Measurements from ENCODE around the gene LSM4.

DNA sequence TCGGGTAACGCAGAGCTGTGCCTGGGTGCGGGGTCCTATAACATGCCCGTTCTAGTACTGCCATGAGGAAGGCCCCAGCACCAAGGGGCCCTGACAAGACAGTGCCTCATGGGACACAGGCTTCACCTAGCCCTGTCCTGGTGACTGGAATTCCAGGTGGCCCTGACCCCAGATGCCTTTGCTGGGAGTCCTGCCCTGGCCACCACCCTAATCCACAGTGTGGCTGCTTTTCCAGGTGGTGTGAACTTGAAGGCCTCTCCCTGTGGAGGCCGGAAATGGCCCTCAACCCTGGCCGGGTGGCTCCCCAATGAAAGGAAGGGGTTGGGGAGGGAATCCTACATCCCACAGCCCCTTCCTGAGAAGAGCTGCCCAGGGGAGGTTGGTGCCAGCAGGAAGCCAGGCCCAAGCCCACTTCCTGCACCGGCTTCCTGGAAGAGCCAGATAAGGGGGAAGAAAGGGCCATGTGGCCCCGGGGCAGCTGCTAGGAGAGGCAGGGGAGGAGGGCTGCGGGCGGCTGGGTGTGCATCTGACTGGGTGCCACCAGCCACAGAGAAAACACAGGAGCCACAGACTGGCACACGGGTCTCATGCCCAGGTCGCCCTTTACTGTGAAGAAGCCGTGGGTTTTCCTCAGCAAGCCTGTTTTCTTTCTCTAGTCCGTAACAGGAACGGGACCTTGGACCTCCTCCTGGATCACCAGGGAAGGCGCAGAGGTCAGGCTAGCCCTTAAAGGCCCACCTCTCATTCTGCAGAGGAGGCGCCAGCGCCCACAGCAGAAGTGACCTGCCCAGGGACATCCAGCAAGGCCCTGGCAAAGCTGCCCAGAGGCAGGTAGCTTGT is 4.7 kb downstream of the LSM4 start:
- TF ChIP-seq CTCF (IDR thresholded peaks at IDR 0.05; ENCODE audit: low read depth, low read length, poor library complexity, severe bottlenecking), result no peak
- TF ChIP-seq EZH2phosphoT487 (IDR thresholded peaks at IDR 0.05; ENCODE audit: borderline replicate concordance, low read length), result no peak
